ENCODE measurements around the gene ALG6. TPM values are rescaled to one million over a fixed set of nuclear protein-coding genes. Genes with fewer than 3 reads are reported as not detected.

The ALG6 gene
- total and polyA plus RNA-seq, 2 of the 13 experiments (the other 11 are each of a cell fraction or from before 2014, with no cell fraction given) = 6.8 to 8.1 TPM

DNA sequence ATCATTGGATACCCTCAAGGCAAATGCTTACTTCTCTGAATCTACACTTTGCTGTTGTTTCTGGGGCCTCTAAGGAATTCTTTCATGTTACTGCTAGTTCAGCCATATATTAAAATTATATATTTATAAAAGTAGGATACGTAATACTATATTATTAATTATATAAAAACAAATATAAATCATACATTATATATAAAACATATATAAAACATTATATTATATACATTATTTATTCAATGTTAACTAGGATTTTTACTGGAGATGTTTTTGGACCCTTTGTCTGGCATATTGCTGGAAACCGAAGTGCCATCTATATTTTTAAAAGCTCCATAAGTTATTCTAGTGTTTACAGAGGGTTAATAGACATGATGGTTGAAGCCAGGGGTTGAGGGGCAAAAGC, 12.2 kb downstream of the ALG6 start:
- Histone ChIP-seq H3K9ac (ENCODE audit: insufficient read depth, low read depth, low read length) (no peak overlapping the region), H3K27ac (ENCODE audit: extremely low read length, insufficient read depth, low read length) (no peak overlapping the region), H3K36me3 (replicated peaks in 1 of 2; ENCODE audit: control insufficient read depth in 1 of 2, insufficient read depth in 2 of 2, low read length in 2 of 2) (no peaks in the 10 kb centered on the region), H3K9me3 (ENCODE audit: low read length) (no peaks in the 10 kb centered on the region), H3K4me2 (ENCODE audit: low read depth, low read length) (no peak overlapping the region), H3K27me3 (ENCODE audit: control insufficient read depth in 1 of 2, insufficient read depth in 2 of 2, low read length in 2 of 2) (no peaks in the 10 kb centered on the region), H2AFZ (ENCODE audit: low read length) (no peak overlapping the region), H4K20me1 (ENCODE audit: insufficient read depth, low read length) (no peaks in the 10 kb centered on the region), H3K4me1 (ENCODE audit: insufficient read depth, low read length) (no peaks in the 10 kb centered on the region), H3K4me3 (replicated peaks in 1 of 3; ENCODE audit: insufficient read depth in 1 of 3, low read depth in 2 of 3, low read length in 3 of 3) (no peak overlapping the region), H3K79me2 (ENCODE audit: insufficient read depth, low read length) (no peaks in the 10 kb centered on the region)
- in situ Hi-C loops (cut with HindIII; ENCODE audit: extremely low pct_ligation_motif_present, low pct_unique_long_range_greater_than_20kb) = no loop called here
- POLR2A ChIA-PET = no interaction called here
- ATAC-seq (no peak), FAIRE-seq (no peak), DNase-seq (ENCODE audit: low spot score) (no peak)
- TF ChIP-seq ZNF333 (CRISPR knock-in tag; IDR thresholded peaks at IDR 0.05; ENCODE audit: borderline replicate concordance) = no peak
- TF ChIP-seq KDM3A (CRISPR knock-in tag; IDR thresholded peaks at IDR 0.05; ENCODE audit: low read depth) = no peak
- TF ChIP-seq NFRKB (IDR thresholded peaks at IDR 0.05) = no peak
- no peak for TF ChIP-seq RFXANK (CRISPR knock-in tag; IDR thresholded peaks at IDR 0.05)
- TF ChIP-seq, protein P1, sequence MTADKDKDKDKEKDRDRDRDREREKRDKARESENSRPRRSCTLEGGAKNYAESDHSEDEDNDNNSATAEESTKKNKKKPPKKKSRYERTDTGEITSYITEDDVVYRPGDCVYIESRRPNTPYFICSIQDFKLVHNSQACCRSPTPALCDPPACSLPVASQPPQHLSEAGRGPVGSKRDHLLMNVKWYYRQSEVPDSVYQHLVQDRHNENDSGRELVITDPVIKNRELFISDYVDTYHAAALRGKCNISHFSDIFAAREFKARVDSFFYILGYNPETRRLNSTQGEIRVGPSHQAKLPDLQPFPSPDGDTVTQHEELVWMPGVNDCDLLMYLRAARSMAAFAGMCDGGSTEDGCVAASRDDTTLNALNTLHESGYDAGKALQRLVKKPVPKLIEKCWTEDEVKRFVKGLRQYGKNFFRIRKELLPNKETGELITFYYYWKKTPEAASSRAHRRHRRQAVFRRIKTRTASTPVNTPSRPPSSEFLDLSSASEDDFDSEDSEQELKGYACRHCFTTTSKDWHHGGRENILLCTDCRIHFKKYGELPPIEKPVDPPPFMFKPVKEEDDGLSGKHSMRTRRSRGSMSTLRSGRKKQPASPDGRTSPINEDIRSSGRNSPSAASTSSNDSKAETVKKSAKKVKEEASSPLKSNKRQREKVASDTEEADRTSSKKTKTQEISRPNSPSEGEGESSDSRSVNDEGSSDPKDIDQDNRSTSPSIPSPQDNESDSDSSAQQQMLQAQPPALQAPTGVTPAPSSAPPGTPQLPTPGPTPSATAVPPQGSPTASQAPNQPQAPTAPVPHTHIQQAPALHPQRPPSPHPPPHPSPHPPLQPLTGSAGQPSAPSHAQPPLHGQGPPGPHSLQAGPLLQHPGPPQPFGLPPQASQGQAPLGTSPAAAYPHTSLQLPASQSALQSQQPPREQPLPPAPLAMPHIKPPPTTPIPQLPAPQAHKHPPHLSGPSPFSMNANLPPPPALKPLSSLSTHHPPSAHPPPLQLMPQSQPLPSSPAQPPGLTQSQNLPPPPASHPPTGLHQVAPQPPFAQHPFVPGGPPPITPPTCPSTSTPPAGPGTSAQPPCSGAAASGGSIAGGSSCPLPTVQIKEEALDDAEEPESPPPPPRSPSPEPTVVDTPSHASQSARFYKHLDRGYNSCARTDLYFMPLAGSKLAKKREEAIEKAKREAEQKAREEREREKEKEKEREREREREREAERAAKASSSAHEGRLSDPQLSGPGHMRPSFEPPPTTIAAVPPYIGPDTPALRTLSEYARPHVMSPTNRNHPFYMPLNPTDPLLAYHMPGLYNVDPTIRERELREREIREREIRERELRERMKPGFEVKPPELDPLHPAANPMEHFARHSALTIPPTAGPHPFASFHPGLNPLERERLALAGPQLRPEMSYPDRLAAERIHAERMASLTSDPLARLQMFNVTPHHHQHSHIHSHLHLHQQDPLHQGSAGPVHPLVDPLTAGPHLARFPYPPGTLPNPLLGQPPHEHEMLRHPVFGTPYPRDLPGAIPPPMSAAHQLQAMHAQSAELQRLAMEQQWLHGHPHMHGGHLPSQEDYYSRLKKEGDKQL (CRISPR knock-in tag; IDR thresholded peaks at IDR 0.05; ENCODE audit: low read depth) = no peak
- TF ChIP-seq DMAP1 (CRISPR knock-in tag; IDR thresholded peaks at IDR 0.05) = no peak
- no peak for TF ChIP-seq NFE2 (CRISPR knock-in tag; IDR thresholded peaks at IDR 0.05)
- no peak for TF ChIP-seq ETV6 (CRISPR knock-in tag; conservative IDR thresholded peaks at IDR 0.05)
- TF ChIP-seq, protein P2, sequence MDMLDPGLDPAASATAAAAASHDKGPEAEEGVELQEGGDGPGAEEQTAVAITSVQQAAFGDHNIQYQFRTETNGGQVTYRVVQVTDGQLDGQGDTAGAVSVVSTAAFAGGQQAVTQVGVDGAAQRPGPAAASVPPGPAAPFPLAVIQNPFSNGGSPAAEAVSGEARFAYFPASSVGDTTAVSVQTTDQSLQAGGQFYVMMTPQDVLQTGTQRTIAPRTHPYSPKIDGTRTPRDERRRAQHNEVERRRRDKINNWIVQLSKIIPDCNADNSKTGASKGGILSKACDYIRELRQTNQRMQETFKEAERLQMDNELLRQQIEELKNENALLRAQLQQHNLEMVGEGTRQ (IDR thresholded peaks at IDR 0.05; ENCODE audit: low read depth, low read length) = no peak
- TF ChIP-seq, protein P2 (CRISPR knock-in tag; IDR thresholded peaks at IDR 0.05; ENCODE audit: borderline replicate concordance) = no peak
- TF ChIP-seq ZNF256 (CRISPR knock-in tag; conservative IDR thresholded peaks at IDR 0.05) = no peak
- TF ChIP-seq, protein P3, sequence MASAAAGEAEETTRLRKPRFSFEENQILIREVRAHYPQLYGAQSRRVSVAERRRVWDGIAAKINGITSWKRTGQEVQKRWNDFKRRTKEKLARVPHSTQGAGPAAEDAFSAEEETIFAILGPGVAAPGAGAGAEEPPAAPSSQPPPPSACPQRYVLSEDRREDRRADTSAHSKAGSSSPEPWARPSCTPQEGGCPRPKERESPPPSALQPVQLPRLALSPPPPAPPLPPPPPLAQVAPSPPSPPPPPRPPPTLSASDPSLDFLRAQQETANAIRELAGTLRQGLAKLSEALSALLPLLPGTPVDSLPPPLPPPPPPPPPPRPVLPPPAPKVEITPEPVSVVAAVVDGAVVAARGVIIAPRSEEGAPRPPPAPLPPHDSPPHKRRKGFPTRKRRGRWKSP (CRISPR knock-in tag; IDR thresholded peaks at IDR 0.05) = no peak
- no peak for TF ChIP-seq NBN (conservative IDR thresholded peaks at IDR 0.05)
- TF ChIP-seq MAFK (conservative IDR thresholded peaks at IDR 0.05 in 1 of 2, IDR thresholded peaks at IDR 0.05 in 1 of 2; ENCODE audit: low read length in 2 of 2) = no peak
- no peak for TF ChIP-seq RBFOX2 (IDR thresholded peaks at IDR 0.05; ENCODE audit: low read depth, low read length)
- 98% methylated on average over 2 of the region's 2 CpGs for WGBS (ENCODE audit: low lambda C conversion rate)
- CTCF ChIA-PET (ENCODE audit: low intra/inter-chr PET ratio, low total read pairs) = no interaction called here
- intact Hi-C loops (cut with micrococcal nuclease; ENCODE audit: unreplicated experiment) = no loop called here
- no TSS peak for BruUV-seq (replicated peaks)
